ENCODE data around the gene AIFM3.
"Not testable (repeated sequence)": the region's sequence is repeated elsewhere in the genome, so short reads cannot be mapped to it uniquely, and the experiment has no call there.

AIFM3 gene

DNA sequence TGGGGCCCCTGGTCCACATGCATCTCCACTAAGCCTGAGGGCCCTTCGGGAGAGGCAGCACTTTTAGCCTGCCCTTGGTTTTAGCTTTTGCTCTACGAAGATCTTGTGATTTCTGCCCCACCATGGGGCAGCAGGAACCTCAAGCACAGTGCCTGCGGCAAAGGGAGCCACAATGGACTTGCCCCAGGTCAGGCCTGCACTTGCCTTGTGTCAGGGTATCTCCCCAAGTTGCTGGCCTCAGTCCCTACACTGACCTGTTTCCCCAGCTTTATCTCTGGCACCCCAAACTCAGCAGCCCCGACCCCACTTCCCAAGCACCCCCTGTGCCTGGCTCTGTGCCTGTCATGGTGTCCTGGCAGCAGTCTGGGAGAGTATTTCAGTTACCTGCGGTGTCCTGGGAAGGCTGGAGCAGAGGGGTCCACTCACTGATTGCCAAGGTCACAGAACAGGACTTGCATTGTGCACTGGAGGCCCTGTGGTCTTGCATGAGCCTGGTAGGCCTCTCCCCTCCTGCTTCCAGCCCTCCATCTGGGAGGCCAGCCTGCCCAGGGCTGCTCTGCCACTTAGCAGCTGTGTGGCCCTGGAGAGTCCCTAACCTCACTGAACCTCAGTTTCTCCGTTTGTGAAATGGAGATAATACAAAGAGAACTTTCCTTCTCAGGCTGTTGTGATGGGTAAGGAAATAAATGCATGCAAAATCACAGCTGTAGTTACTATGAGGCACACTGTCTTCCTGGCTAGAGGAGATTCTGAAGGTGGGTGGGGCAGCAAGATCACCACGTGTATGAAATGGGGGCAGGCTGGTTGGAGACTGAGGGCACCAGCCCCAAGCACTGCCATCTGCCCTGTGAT is 3.6 kb upstream of the AIFM3 start:
- Mint-ChIP-seq H3K4me3 (peak overlapping the region in 1 of 2 donors; percentile 7), H3K9me3 (no peaks in the 10 kb centered on the region), H3K4me1 (peaks cover 24% of the 10 kb centered on the region), H3K27ac (no peak overlapping the region), H3K27me3 (peaks cover 50% of the 10 kb centered on the region)
- no peak for ATAC-seq
- no peak for DNase-seq

- H3K4me3 Mint-ChIP-seq = peak overlapping the region; percentile 78 to 84
- peak overlapping the region; percentile 22 to 85 for H3K27ac Mint-ChIP-seq
- H3K9me3 Mint-ChIP-seq = no peaks in the 10 kb centered on the region
- H3K27me3 Mint-ChIP-seq = peaks cover 45% of the 10 kb centered on the region
- ATAC-seq = peak; percentile 22
- H3K4me1 Mint-ChIP-seq = peaks cover 26% of the 10 kb centered on the region
- no peak for DNase-seq
Observed at GRCh38 chr22:20964090-20964798, 2.8 kb upstream of the AIFM3 start.

- DNase-seq (no peak), ATAC-seq (peak; percentile 25)
- H3K4me3 Mint-ChIP-seq = peak overlapping the region; percentile 78 to 84
- H3K9me3 Mint-ChIP-seq = no peaks in the 10 kb centered on the region
- peaks cover 45% of the 10 kb centered on the region for H3K27me3 Mint-ChIP-seq
- peak overlapping the region; percentile 22 to 85 for H3K27ac Mint-ChIP-seq
- peaks cover 26% of the 10 kb centered on the region for H3K4me1 Mint-ChIP-seq
Observed at GRCh38 chr22:20964799-20965103, 2.3 kb upstream of the AIFM3 start.

- H3K27me3 Mint-ChIP-seq = peaks cover 40% of the 10 kb centered on the region
- DNase-seq (no peak), ATAC-seq (no peak)
- H3K27ac Mint-ChIP-seq = no peak overlapping the region
- peaks cover 26% of the 10 kb centered on the region for H3K4me1 Mint-ChIP-seq
- no peaks in the 10 kb centered on the region for H3K9me3 Mint-ChIP-seq
- H3K4me3 Mint-ChIP-seq = peak overlapping the region; percentile 72 to 80
Observed at GRCh38 chr22:20965104-20965887, 1.8 kb upstream of the AIFM3 start.

GRCh38 chr22:20965888-20966855 is 883 bp upstream of the AIFM3 start:
- no peak overlapping the region for H3K27ac Mint-ChIP-seq
- peaks cover 26% of the 10 kb centered on the region for H3K4me1 Mint-ChIP-seq
- ATAC-seq = no peak
- H3K4me3 Mint-ChIP-seq = peak overlapping the region; percentile 45 to 80
- peaks cover 34% of the 10 kb centered on the region for H3K27me3 Mint-ChIP-seq
- no peaks in the 10 kb centered on the region for H3K9me3 Mint-ChIP-seq
- DNase-seq = no peak

DNA sequence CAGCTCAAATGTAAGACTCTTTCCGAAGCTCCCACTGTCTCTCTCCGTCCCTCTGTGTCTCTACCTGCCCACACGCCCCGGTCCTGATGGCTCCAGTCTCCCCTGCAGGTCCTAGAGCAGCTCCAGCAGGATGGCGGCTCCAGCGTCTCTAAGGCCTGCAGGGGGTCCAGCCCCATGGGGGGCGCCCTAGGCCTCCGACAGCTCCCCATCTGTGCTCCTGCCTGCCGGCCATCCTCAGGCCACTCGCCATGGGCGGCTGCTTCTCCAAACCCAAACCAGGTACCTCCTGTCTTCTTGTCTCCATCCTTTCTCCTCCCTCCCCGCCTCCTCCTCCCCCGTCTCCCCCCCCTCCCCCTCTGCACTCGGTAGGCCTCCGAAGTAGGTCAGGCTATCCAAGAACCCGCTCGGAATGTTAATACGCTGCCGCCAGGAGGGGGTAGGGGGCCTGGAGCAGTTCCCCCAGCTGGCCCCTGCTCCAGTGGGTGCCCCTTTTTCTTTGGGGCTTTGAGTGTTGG is 699 bp downstream of the AIFM3 start:
- Mint-ChIP-seq H3K27ac (no peak overlapping the region), H3K27me3 (peaks cover 34% of the 10 kb centered on the region), H3K4me1 (peaks cover 16% of the 10 kb centered on the region), H3K9me3 (no peaks in the 10 kb centered on the region), H3K4me3 (no peak overlapping the region)
- DNase-seq (no peak), ATAC-seq (no peak)

DNA sequence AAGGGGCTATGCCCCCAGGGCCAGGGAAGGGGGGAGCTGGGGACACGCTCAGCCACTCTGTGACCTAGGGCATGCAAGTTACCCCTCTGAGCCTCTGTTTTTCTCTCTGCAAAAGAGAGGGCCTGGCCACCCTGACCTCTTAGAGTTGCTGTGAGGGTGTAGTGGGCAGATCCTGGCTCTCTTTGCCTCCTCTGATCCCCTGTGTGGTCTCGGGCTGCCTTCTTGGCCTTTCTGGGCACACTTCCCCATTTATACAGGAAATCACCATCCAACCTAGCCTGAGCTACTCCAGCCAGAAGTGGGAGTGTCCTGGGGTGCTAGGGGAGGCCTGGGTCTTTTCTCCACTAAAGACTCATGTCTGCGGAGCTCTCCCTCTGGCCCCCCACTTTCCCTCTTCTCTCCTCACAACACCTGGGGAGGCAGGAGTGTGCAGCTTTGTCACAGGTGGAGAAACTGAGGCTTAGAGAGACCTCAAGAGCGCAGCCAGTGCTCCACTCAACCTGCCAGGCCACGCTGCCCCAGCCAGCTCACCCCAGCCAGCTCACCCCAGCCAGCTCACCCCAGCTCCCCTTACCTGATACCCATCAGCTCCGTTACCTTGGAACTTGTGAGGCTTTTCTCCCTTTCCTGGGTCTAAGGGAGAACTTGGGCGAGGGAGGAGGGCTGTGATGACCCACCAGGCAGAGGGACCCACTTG is 1.4 kb downstream of the AIFM3 start:
- DNase-seq = no peak
- Mint-ChIP-seq H3K27ac (peak overlapping the region; percentile 25 to 59), H3K4me3 (no peak overlapping the region), H3K27me3 (peaks cover 28% of the 10 kb centered on the region), H3K9me3 (no peaks in the 10 kb centered on the region), H3K4me1 (peaks cover 16% of the 10 kb centered on the region)
- ATAC-seq = no peak

- Mint-ChIP-seq H3K27me3 (peaks cover 1% of the 10 kb centered on the region), H3K27ac (no peak overlapping the region), H3K4me1 (peaks cover 4% of the 10 kb centered on the region), H3K9me3 (no peaks in the 10 kb centered on the region), H3K4me3 (no peak overlapping the region)
- ATAC-seq (no peak), DNase-seq (no peak)
Observed at GRCh38 chr22:20970939-20971657, 4.0 kb downstream of the AIFM3 start.

- DNase-seq, H3K4me3 Mint-ChIP-seq, H3K4me1 Mint-ChIP-seq, H3K27me3 Mint-ChIP-seq, H3K9me3 Mint-ChIP-seq, ATAC-seq, H3K27ac Mint-ChIP-seq: not testable (repeated sequence)
Observed at GRCh38 chr22:20972014-20972694, 5.1 kb downstream of the AIFM3 start.

DNA sequence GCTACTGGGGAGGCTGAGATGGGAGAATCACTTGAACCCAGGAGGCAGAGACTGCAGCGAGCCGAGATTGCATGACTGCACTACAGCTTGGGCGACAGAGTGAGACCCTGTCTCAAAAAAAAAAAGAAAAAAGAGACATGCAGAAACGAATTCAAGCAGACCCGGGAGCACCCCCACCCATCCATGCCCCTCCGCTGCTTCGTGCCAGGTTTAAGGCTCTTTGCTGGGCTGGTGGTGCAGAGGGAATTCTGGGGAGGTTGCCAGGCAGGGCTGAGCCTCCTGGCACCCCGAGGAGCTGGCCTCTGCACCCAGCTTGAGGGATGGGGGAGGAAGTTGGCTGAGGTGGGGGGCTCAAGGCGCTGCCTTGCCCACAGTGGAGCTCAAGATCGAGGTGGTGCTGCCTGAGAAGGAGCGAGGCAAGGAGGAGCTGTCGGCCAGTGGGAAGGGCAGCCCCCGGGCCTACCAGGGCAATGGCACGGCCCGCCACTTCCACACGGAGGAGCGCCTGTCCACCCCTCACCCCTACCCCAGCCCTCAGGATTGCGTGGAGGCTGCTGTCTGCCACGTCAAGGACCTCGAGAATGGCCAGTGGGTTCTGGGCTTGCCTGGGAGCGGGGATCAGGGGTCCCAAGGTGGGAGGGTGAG is 6.0 kb downstream of the AIFM3 start:
- no peak for DNase-seq
- Mint-ChIP-seq H3K4me1 (peaks cover 10% of the 10 kb centered on the region), H3K4me3 (no peak overlapping the region), H3K27ac (peak overlapping the region in 1 of 2 donors; percentile 71), H3K27me3 (no peaks in the 10 kb centered on the region), H3K9me3 (peaks cover 0 to under 1% of the 10 kb centered on the region in 2 donors)
- ATAC-seq = no peak

- DNase-seq = no peak
- H3K4me3 Mint-ChIP-seq = no peak overlapping the region
- peaks cover 7% of the 10 kb centered on the region for H3K4me1 Mint-ChIP-seq
- ATAC-seq = no peak
- H3K27ac Mint-ChIP-seq = no peak overlapping the region
- no peaks in the 10 kb centered on the region for H3K27me3 Mint-ChIP-seq
- peaks cover 5 to 7% of the 10 kb centered on the region in 2 donors for H3K9me3 Mint-ChIP-seq
Observed at GRCh38 chr22:20973634-20974286, 6.7 kb downstream of the AIFM3 start.

- H3K27ac Mint-ChIP-seq = no peak overlapping the region
- ATAC-seq = no peak
Observed at GRCh38 chr22:20974336-20974955, 7.4 kb downstream of the AIFM3 start.

More at GRCh38 chr22:20974336-20974955, 7.4 kb downstream of the AIFM3 start:
- Mint-ChIP-seq H3K9me3 (peaks cover 9 to 13% of the 10 kb centered on the region in 2 donors), H3K27me3 (no peaks in the 10 kb centered on the region), H3K4me3 (no peak overlapping the region), H3K4me1 (peaks cover 14% of the 10 kb centered on the region)
- DNase-seq = no peak

Data from stimulated activated naive CD8-positive, alpha-beta T cell treated with anti-CD3 and anti-CD28 coated beads, Interleukin-15, amount 100 ng/mL, for 72 hours (primary cell).